ENCODE results near the gene MGMT.

Gene MGMT

GRCh38 chr10:129741978-129742741 lies 275.1 kb downstream of the MGMT start:
- no peak for DNase-seq

DNA sequence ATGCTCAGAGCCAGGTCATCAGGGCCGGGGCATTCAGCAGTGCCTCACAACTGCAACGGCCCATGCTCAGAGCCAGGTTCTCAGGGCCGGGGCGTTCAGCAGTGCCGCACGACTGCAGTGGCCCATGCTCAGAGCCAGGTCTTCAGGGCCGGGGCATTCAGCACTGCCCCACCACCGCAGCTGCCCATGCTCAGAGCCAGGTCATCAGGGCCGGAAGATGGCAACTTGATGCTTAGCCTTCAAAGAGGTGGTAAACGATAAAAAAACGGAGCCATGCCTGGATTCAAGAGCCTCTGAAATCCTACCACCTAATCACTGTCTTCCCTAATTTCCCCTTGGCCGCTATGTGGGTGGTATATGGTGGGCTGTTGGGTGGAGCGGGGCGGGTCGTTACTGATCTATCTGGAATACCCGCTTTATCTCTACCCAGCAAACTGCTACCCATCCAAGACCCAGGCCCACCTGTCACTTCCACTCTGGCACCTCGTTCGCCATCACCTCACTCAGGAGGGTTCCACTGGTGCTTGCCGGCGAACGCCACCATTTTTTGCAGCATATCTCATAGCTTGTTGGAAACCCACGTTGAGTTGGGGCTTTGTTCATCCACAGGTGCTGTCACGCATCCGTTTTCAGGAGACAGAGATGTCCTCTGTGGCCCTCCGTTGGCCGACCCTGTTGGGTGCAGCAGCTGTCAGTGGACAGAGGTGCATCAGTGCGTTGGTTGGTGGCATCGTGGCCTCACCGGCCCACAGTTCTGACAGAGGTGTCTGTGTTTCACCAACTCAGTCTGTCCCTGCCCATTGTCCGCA lies 275.9 kb downstream of the MGMT start:
- DNase-seq, result no peak

- DNase-seq, result no peak
Measured at GRCh38 chr10:129743738-129744133, 276.7 kb downstream of the MGMT start.

- no peak for DNase-seq
Measured at GRCh38 chr10:129744134-129745111, 277.4 kb downstream of the MGMT start.

- DNase-seq, result no peak
Measured at GRCh38 chr10:129745186-129745750, 278.2 kb downstream of the MGMT start.

- DNase-seq, result no peak
Measured at GRCh38 chr10:129754211-129755050, 287.4 kb downstream of the MGMT start.

DNA sequence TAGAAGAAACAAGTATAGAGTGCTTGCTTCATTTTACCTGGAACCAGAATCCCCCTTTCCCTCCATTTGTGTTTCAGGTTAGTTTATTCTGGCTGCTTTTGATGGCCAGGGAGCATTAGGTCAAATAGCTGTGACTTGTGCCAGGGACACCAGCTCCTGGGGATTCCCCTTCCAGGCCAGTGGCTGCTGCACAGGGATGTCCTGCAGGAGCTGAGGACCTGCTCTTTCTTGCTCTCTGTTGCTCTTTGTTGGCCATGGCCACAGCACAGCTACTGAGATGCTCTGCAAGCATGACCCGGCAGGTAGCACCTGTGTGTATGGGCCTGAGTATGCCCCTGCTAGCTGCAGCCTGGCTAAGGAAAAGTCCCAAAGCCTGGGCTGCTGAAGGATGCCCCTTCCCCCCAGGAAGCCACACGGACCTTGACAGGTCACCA lies 288.1 kb downstream of the MGMT start:
- DNase-seq, result no peak

- no peak for DNase-seq
Measured at GRCh38 chr10:129755621-129756020, 288.6 kb downstream of the MGMT start.

GRCh38 chr10:129756912-129757901 lies 290.2 kb downstream of the MGMT start:
- DNase-seq, result peak in 3 of 4 experiments; percentile 3 to 56 (median 47)

DNA sequence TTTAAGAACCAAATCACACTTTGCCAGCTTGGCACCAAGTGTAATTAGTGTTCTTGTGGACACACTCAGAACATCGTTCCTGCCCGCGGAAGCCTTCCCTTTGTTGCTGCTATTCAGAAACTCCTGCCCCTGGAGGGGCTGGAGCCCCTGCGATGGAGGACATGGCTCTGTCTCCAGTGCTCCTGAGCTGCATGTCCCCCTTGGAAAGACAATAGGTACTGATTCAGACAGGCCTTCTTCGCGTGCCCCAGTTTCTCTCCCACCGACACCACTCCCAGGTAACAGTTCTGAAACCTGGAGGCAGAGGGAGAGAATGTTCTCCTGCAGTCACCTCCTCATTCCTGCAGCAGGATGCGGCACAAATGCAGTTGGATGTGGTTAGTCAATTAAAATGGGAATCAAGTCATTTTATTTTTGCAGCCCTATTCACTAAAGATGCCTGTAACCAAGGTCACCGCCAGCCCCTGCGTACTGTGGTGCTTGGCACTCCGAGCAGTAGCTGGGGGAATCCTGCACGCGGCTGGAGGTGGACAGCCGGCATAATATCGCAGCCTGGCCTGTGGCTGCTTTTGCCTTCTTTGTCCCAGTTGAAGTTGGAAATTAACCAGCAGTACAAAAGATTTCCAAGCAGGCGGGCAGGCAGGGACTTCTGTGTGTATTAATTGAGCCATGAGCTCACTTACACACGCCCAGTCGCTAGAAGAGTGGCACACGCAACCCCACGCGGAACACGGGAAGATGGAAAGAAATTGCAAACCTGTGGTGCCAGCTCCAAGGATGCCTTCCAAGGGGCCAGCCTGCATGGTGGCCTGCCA lies 291.4 kb downstream of the MGMT start:
- DNase-seq, result no peak

DNA sequence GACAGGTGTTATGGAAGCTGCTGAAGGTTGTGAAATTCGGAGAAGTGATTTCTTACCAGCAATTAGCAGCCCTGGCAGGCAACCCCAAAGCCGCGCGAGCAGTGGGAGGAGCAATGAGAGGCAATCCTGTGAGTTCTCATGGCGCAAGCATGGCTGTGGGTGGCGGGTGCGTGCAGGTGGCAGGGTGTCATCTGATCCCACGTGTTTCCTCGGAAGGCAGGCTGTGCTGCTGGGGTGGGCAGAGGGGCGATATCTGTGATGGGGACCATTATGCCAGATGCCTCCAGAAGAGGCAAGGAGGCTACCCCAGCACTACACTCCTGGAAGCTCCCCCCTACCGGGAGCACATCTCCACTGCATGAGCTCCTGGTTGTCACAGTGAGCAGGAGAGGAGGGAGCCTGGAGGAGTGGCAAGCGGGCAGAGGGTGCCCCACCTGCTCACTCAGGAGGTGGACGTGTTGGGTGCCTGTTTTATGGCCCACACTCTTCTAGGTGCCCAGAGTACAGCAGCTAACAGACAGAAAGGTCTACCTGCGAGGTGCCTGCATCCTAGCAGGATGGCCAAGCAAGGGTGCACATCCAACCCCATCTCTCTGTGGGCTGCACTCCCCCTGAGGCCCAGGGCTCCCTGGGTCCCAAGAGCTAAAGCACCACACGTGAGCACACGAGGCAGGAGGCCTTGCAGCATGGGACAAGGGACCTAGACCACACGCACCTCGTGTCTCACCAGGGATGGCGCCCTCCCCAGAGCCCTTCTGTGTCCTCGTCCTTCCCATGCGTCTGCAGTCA lies 292.4 kb downstream of the MGMT start:
- no peak for DNase-seq

GRCh38 chr10:129760003-129760315 lies 292.9 kb downstream of the MGMT start:
- DNase-seq, result no peak

GRCh38 chr10:129760416-129760815 lies 293.4 kb downstream of the MGMT start:
- no peak for DNase-seq

GRCh38 chr10:129761197-129761972 lies 294.3 kb downstream of the MGMT start:
- DNase-seq, result no peak

GRCh38 chr10:129761981-129762956 lies 295.2 kb downstream of the MGMT start:
- no peak for DNase-seq
